Hematopoietic multipotent progenitor cell treated with erythropoietin and hydrocortisone succinate and interleukin-3 and kit ligand, for 6 days (in vitro differentiated cells): Measurements from ENCODE around the gene SEMA4A.
"Not testable (repeated sequence)": the region's sequence is repeated elsewhere in the genome, so short reads cannot be mapped to it uniquely, and the experiment has no call there.

Experiments used
- DNase-seq: peaks from one replicate; pipeline ENCODE4 v3.0.0-alpha.2; 2015

SEMA4A gene

DNA sequence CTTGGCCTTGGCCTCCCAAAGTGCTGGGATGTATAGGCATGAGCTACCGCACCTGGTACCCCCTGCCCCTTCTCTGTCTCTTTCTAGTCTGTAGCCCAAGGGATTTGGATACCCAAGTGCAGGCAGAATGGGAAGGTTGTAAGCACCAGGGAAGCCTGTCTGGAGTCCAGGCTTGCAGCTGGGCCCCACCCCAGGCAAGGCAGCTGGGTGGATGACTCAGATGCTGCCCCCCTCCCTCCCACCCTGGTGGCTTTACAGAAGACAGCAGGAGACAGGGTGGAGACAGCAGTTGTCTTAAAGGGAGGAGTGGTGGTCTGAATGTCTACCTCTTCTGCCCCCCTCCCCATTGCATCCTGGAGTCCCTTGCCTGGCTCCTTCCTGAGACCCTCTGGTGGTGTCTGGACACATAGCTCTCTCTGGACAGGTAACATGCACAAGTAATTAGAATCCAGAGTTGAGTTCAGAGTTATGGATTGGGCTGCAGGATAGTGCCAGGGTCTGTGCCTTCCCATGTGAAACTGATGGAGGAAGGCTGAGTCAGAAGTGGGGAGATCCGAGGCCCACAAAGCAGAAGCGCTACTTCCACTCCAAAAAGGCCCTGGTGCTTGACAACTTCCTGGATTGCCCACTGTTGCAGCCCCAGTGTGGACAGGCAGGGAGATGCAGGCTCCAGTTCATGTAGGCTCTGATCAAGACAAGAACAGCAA lies 33.7 kb upstream of the SEMA4A start:
- peak; percentile 77 for DNase-seq

- no peak for DNase-seq
Observed at GRCh38 chr1:156120318-156120717, 33.1 kb upstream of the SEMA4A start.

DNA sequence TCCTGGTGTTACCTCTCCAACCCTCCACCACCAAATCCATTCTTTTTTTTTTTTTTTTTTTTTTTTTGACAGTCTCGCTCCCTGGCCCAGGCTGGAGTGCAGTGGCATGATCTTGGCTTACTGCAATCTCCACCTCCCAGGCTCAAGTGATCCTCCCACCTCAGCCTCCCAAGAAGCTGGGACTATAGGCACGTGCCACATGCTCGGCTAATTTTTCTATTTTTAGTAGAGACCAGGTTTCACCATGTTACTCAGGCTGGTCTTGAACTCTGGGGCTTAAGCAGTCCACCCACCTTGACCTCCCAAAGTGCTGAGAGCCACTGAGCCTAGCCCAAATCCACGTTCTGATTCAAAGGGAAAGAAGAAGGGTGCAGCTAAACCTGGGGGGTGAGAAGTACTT lies 32.4 kb upstream of the SEMA4A start:
- DNase-seq = not testable (repeated sequence)

DNA sequence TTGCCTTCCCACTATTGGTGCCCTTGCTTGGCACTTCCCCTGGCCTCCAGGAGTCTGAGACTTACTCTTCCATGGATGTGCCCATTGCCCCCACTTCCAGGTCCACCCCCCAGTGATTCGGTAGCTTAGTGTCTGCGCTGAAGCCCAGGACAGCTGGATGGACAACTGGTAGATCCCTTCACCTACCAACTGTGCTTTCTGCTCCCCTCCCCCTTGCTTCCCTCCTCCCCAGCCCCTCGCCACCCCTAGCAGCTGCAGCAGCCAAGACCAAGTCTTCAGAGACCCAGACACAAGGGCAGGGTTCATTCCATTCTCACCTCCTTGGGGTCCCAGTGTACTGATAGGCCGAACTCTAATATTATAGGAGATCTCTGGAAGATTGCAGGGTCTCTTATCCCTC lies 31.9 kb upstream of the SEMA4A start:
- no peak for DNase-seq

- no peak for DNase-seq
Observed at GRCh38 chr1:156122086-156122485, 31.3 kb upstream of the SEMA4A start.

DNA sequence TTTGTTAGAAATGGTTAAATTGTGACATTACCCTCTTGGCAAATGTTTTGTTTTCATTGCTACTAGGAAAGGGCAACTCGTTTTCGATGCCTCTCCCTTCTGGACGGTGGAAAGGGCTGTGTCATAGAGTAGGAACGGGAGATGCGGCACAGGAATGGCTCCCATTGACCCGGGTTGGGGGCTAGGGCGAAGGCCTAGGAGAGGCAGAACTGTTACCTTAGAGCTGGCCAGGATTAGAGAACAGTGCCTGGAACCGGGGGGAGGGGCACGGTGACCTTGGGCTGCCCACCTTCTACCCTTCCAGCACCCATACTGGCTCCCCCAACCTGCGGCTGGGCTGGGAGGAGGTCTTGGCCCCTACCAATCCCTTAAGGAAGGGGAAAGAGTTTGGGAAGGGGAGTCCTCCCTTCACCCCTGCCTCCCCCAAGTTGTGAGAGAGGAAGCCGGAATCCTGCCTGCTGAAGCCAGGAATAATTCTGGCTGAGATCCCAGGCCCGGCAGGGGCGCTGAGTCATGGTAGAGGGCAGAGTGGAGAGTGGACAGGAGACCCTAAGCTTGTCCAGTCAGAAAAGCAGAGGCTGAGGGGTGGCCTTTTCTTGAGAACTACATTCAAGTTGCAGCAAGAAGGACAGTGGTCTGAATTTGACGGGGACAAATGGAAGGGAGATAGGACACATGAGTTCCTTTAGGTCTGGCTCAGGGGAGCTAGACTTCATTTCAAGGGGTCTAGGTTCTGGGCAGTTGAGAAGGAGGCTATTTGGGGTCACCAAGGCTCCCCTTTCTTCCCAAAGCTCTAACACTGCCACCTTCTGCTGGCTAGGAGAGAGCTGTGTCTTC lies 30.6 kb upstream of the SEMA4A start:
- no peak for DNase-seq

DNA sequence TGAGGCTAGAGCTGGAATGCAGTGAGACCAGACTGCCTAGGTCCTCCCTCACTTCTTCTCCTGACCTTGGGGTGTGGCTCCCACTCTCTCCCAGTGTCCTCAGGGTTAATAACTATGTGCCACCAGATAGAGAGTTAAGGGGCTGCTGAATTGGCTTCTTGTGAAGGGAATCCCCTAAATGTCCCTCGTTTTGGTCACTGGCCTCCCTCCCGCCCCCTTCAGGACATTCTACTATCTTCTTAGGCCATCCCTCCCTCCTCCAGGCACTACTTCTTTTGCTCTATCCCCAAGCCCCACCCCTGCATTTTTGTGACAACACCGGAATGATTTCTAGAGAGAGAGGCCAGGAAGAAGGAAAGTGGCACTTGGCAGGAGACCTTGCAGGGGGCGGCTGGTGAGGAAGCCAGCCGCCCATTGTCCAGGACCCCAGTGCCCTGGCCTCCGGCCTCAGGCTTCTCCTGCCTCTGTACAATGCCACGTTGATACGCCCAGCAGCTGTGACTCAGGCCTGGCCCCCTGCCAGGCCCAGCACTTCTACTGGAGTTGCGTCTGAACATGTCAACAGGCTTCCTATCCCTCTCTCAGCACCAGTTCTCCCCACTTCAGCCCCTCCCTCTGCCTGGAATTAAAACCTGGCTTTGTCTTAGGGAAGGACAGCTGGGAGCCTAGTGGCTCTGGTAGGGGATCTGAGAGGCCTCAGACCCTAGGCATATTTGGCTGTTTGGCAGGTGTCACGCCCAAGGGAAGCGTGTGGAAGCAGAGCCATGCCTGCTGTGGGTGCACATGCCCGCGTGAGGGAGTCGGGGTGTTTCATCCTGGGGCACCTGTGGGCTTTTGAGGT lies 29.8 kb upstream of the SEMA4A start:
- DNase-seq = peak; percentile 95

GRCh38 chr1:156124557-156125483 lies 28.6 kb upstream of the SEMA4A start:
- DNase-seq = peak; percentile 89

DNA sequence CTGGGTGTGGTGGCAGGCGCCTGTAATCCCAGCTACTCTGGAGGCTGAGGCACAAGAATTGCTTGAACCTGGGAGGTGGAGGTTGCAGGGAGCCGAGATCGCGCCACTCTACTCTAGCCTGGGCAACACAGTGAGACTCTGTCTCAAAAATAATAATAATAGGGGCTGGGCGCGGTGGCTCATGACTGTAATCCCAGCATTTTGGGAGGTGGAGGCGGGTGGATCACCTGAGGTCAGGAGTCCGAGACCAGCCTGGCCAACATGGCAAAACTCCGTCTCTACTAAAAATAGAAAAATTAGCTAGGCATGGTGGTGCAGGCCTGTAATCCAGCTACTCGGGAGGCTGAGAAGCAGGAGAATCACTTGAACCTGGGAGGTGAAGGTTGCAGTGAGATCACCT lies 27.8 kb upstream of the SEMA4A start:
- DNase-seq = not testable (repeated sequence)

DNA sequence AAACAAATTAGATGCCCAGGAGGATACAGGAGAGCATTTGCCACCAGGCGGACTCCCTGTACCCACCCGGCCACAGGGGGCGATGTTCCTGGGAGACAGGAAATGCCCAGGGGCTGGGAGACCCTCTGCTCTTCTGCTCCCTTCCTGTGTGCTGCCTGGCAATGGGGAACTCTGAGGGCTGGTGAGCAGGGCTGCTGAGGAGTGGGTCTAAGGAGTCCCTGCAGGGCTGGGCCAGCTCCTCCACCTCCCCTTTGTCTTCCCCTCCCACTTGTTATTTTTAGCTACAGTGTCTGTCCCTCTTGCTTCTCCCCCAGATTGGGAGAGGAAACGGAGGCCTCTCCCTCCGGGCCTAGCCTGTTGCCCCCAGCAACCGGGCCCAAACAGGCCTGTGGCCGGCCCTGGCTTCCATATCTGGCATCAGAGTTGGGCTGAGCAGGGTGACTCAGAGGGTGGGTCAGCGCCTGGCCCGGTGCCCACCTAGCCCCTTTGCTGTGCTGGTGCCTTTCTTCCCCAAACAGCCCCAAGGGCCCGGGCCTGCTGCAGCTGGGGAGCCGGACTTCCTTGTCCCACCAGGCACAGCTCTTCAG lies 27.2 kb upstream of the SEMA4A start:
- peak; percentile 97 for DNase-seq

DNA sequence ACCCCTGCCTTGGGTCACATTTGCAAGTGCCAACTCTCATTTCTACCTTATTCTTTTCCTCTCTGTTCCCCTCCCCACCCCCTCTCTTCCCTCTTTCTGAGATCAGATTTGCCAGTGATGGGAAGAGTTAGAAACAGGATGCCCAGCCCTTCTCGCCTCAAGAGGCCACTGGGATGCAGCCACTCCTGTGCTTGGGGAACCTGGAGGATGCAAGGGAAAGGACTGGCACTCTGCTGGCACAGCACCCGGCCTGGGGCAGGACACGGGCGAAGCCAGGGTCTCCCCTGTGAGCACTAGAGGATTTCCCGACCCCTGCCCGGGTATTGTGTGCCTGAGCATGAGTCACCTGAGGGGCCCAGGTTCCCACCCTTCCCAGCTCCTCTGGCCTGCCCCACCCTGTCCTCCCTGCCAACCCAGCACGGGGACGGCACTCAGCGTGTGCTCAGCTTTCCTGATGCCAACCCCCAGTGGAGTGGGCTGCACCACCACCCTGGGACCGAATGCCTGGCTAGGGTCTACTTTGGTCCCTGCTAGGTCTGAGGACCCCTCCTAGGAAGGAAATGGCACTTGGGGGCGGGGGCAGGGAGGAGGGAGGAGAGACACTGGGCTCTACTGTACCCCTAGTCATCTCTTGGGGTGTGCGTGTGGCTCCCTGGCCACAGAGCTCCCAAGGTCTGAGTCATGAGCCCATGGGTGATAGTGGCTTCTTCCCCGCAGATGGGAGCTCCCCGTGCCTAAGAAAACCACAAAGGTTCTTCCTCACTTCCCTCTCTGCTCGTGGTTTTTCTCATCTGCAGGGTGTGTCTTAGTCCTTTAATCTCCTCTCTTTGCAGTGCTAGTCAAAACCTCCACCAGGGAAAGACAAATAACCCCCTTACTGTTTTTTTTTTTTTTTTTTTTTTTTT lies 26.5 kb upstream of the SEMA4A start:
- DNase-seq = peak; percentile 97

DNA sequence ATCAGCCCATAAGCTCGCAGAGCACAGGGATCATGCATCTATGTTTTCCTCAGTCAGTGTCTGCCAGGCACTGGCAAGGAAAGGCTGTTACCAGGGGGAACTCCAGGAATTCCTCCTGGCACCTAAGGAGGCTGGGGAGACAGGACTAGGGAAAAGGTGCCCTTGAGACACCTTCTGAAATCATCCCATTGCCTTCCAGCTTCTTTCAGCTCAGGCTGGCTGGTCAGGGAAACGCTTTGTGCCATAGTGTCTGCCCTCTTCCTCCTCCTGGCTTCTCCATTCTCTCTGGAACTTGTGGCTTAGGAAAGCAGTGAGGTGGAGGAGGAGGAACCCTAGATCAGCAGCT lies 25.1 kb upstream of the SEMA4A start:
- no peak for DNase-seq

DNA sequence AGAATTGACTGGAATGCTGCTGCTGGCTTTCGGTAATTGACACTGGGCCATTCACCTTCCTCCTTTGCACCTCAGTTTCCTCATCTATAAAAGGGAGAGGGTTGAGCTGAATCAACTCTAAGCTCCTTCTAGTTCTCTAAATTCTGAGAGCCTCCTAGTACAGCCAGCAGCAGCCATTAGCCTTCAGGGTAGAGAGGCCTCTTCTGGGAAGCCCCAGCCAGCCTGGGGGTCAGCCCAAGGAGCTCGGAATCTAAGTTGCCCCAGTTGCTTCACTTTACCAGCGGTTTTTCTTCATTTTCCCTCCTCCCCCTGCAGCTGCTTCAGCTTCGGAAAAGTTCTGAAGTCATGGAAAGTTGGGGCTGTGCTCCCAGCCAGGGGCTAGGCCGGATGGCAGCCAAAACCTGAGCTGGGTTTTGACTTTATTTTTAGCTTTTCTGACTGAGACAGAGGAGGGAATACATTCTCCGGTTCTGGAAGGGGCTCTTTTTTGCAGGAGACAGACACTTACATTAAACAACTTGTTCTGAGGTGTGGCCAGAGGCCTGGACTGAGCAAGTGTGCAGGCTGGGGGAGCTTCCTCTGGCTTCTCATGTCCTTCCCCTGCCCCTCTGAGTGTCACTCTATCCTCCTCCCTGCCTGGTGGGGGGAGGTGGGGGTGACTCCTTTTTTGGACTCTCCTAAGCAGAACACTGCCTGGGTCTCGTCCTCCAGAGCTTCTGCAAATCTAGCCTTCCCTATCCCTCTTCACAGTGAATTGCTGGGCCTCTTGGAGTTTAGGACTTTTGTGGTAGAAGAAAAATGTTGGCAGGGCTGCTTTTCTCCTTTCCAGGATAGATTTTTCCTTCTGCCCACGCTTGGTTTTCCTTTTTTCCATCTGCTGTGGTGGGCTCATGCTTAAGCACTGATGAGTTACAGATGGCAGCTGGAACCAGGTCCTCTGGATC lies 24.5 kb upstream of the SEMA4A start:
- DNase-seq = no peak

DNA sequence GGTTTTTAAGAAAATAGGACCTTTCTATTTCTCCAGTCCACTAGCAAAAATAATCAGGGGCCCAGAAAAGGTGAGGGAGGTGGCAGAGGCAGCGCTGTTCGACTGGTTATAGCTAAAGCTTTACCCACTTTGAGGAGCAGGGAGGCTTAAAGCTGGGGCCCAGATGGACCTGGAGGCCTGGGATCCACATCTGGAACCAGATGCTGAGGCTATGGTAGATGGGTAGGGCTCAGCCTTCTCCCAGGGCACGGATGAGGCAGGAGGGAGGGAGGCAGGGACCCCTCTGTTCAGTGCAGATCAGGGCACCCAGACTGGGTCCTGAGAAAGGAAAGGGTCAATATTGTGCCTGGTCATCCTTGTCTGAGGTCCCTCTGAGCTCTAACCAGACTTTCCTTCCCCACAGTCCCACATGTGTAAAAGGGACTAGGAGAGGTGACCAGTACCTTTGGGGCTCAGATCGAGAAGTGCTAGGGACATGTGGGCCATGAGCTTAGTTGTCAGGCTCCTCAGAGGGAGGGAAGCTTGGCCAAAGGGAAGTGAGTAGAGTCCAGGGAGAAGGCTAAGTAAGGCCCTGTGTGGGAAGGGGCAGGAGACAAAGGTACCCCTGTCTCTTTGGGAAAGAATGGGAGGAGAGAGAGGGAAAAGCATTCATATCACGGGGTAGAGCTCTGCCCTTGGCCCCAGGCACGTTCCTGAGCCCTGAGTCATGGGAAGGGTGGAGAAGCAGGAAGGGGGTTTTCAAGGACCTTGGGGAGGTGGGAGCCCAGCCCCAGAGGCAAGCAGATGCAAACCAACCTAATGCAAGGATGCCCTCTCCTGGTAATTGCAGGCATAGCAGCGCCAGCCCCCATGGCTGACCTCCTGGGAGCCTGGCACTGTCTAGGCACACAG lies 23.5 kb upstream of the SEMA4A start:
- peak; percentile 83 for DNase-seq

- no peak for DNase-seq
Observed at GRCh38 chr1:156130578-156130942, 22.8 kb upstream of the SEMA4A start.

DNA sequence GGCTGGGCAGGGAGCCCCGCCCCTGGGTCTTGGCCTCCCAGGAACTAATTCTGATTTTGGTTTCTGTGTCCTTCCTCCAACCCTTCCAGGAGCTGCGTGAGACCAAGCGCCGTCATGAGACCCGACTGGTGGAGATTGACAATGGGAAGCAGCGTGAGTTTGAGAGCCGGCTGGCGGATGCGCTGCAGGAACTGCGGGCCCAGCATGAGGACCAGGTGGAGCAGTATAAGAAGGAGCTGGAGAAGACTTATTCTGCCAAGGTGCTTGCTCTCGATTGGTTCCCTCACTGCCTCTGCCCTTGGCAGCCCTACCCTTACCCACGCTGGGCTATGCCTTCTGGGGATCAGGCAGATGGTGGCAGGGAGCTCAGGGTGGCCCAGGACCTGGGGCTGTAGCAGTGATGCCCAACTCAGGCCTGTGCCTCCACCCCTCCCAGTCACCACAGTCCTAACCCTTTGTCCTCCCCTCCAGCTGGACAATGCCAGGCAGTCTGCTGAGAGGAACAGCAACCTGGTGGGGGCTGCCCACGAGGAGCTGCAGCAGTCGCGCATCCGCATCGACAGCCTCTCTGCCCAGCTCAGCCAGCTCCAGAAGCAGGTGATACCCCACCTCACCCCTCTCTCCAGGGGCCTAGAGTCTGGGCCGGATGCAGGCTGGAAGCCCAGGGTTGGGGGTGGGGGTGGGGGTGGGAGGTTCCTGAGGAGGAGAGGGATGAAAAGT lies 18.5 kb upstream of the SEMA4A start:
- no peak for DNase-seq

DNA sequence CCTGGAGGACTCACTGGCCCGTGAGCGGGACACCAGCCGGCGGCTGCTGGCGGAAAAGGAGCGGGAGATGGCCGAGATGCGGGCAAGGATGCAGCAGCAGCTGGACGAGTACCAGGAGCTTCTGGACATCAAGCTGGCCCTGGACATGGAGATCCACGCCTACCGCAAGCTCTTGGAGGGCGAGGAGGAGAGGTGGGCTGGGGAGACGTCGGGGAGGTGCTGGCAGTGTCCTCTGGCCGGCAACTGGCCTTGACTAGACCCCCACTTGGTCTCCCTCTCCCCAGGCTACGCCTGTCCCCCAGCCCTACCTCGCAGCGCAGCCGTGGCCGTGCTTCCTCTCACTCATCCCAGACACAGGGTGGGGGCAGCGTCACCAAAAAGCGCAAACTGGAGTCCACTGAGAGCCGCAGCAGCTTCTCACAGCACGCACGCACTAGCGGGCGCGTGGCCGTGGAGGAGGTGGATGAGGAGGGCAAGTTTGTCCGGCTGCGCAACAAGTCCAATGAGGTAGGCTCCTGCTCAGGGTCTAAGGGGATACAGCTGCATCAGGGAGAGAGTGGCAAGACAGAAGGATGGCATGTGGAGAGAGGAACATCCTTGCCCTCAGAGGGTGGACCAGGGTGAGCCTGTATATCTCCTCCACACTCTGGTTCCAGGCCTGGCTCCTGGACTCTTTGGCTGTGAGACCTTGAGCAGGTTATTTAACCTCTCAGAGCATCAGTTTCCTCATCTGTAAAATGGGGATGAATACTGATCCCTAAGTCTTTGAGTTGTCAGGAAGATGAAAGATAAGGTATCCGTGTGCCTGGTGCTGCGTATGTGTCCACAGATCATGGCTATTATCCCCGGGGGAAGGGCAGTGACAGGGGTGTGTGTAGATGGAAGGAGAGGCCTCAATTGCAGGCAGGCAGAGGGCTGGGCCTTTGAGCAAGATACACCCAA lies 17.2 kb upstream of the SEMA4A start:
- no peak for DNase-seq
